ENCODE data around the gene GPR161. TPM values are rescaled to one million over a fixed set of nuclear protein-coding genes. Genes with fewer than 3 reads are reported as not detected.

Gene GPR161
- total RNA-seq, 2 experiments from 2014 or later: 0.15 TPM; not detected in 1

DNA sequence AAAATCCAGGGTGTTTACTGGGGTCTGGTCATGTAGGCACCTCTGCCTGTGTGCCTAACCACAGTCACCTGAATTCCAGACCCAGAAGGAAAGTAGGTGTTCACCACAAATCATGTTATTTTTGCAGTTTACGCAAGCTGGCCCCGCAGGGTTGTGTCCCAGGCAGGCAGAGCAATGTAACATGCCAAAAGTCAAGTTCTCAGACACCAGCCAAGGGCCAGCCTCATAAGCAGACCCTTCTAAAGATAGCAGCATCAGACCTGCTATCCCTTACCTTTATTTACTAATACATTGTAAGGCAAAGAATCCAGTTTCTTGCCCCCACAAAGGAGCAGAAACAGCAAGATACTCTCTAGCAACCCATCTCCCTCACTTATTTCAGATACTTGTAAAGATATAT lies 83.0 kb downstream of the GPR161 start:
- intact Hi-C loops (cut with micrococcal nuclease; ENCODE audit: unreplicated experiment): no loop called here
- H3K79me2 ChIP-seq (ENCODE audit: insufficient read depth, low read depth, low read length): no peaks in the 10 kb centered on the region
- H2AFZ ChIP-seq (ENCODE audit: low read length): no peak overlapping the region
- H3K4me3 ChIP-seq (ENCODE audit: low read depth, low read length, poor library complexity, severe bottlenecking): no peak overlapping the region
- H3K9me2 ChIP-seq (ENCODE audit: insufficient read depth, low read length): no peaks in the 10 kb centered on the region
- H3K4me1 ChIP-seq (ENCODE audit: insufficient read depth, low read length, poor library complexity, severe bottlenecking): peaks cover 5% of the 10 kb centered on the region
- H4K20me1 ChIP-seq (ENCODE audit: insufficient read depth, low read length): no peaks in the 10 kb centered on the region
- ChIA-PET CTCF (ENCODE audit: unreplicated experiment) (no interaction called here), POLR2A (interaction anchor here (1.2 to 2.6 kb wide), 3 partner anchors 10 to 29 kb away, joined by 4 to 10 read pairs (median 4); no protein-coding TSS in a partner anchor)
- TF ChIP-seq, protein P1, sequence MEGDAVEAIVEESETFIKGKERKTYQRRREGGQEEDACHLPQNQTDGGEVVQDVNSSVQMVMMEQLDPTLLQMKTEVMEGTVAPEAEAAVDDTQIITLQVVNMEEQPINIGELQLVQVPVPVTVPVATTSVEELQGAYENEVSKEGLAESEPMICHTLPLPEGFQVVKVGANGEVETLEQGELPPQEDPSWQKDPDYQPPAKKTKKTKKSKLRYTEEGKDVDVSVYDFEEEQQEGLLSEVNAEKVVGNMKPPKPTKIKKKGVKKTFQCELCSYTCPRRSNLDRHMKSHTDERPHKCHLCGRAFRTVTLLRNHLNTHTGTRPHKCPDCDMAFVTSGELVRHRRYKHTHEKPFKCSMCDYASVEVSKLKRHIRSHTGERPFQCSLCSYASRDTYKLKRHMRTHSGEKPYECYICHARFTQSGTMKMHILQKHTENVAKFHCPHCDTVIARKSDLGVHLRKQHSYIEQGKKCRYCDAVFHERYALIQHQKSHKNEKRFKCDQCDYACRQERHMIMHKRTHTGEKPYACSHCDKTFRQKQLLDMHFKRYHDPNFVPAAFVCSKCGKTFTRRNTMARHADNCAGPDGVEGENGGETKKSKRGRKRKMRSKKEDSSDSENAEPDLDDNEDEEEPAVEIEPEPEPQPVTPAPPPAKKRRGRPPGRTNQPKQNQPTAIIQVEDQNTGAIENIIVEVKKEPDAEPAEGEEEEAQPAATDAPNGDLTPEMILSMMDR (conservative IDR thresholded peaks at IDR 0.05; ENCODE audit: low read length): no peak
- no peak for TF ChIP-seq EZH2phosphoT487 (IDR thresholded peaks at IDR 0.05; ENCODE audit: borderline replicate concordance, low read depth, low read length)
- no peak overlapping the region for H3K27ac ChIP-seq (ENCODE audit: low read depth, low read length, poor library complexity, severe bottlenecking)
- no peak overlapping the region for H3K4me2 ChIP-seq (ENCODE audit: low read length)
- H3K36me3 ChIP-seq (ENCODE audit: insufficient read depth, low read length): 0 out of 2 replicates have a peak, but pooled peaks cover 4% of the 10 kb centered on the region
- no TSS peak for BruUV-seq (replicated peaks)
- no peaks in the 10 kb centered on the region for H3K9me3 ChIP-seq (ENCODE audit: low read length)
- no peak for DNase-seq (ENCODE audit: low spot score)

DNA sequence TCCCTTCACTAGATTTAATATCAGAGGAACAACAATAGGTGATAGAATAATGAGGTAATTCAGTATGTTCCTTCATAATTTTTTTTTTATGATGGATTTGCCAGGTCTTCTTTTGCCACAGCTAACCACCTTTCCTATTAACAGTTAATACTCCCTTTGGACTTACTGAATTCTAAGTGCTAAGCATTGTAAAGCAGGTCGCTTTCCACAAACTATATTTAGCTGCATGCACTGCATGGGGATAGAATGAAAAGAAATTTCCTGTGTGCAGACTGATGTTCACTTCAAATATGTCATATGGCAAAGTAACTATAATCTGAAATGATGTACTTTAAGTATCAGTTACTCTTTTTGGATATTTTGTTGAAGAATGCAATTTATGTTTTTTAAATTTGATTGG lies 85.8 kb downstream of the GPR161 start:
- H4K20me1 ChIP-seq (ENCODE audit: insufficient read depth, low read length): no peaks in the 10 kb centered on the region
- H3K9me2 ChIP-seq (ENCODE audit: insufficient read depth, low read length): no peaks in the 10 kb centered on the region
- H2AFZ ChIP-seq (ENCODE audit: low read length): no peak overlapping the region
- H3K9me3 ChIP-seq (ENCODE audit: low read length): no peaks in the 10 kb centered on the region
- no peak for TF ChIP-seq EZH2phosphoT487 (IDR thresholded peaks at IDR 0.05; ENCODE audit: borderline replicate concordance, low read depth, low read length)
- TF ChIP-seq, protein P1 (conservative IDR thresholded peaks at IDR 0.05; ENCODE audit: low read length): no peak
- intact Hi-C loops (cut with micrococcal nuclease; ENCODE audit: unreplicated experiment): no loop called here
- H3K36me3 ChIP-seq (ENCODE audit: insufficient read depth, low read length): peaks cover 12% of the 10 kb centered on the region
- no TSS peak for BruUV-seq (replicated peaks)
- H3K4me1 ChIP-seq (ENCODE audit: insufficient read depth, low read length, poor library complexity, severe bottlenecking): peaks cover 5% of the 10 kb centered on the region
- H3K4me3 ChIP-seq (ENCODE audit: low read depth, low read length, poor library complexity, severe bottlenecking): no peak overlapping the region
- ChIA-PET POLR2A (interaction anchor here (0.5 kb wide), 1 partner anchor 153 kb away, joined by 3 read pairs; no protein-coding TSS in a partner anchor), CTCF (ENCODE audit: unreplicated experiment) (no interaction called here)
- no peak for DNase-seq (ENCODE audit: low spot score)
- H3K27ac ChIP-seq (ENCODE audit: low read depth, low read length, poor library complexity, severe bottlenecking): no peak overlapping the region
- no peak overlapping the region for H3K4me2 ChIP-seq (ENCODE audit: low read length)
- H3K79me2 ChIP-seq (ENCODE audit: insufficient read depth, low read depth, low read length): no peaks in the 10 kb centered on the region

DNA sequence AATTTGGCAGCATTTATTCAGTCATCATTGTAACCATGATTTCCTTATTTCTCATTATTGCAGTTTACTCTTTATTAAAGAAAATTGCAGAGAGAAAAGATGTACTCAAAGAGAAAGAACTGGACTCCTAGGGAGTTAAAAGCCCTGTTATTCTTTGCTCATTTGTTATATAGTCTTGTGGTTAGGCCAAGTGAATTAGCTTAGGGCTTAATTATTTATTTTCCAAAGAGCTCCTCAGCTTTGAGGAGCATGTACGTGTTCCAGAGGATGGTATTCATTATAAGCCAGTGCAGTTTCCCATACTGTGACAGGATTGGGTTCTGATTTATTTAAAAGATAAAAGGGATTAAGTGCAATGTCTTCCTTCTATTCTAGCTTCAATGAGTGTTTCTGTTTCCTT lies 86.4 kb downstream of the GPR161 start:
- no TSS peak for BruUV-seq (replicated peaks)
- H3K36me3 ChIP-seq (ENCODE audit: insufficient read depth, low read length): peaks cover 18% of the 10 kb centered on the region
- no peaks in the 10 kb centered on the region for H3K9me2 ChIP-seq (ENCODE audit: insufficient read depth, low read length)
- no peak overlapping the region for H3K4me3 ChIP-seq (ENCODE audit: low read depth, low read length, poor library complexity, severe bottlenecking)
- CTCF ChIA-PET (ENCODE audit: unreplicated experiment): no interaction called here
- no peak overlapping the region for H3K27ac ChIP-seq (ENCODE audit: low read depth, low read length, poor library complexity, severe bottlenecking)
- POLR2A ChIA-PET: interaction anchor here (0.7 kb wide), 1 partner anchor 290 kb away, joined by 5 read pairs; no protein-coding TSS in a partner anchor
- TF ChIP-seq EZH2phosphoT487 (IDR thresholded peaks at IDR 0.05; ENCODE audit: borderline replicate concordance, low read depth, low read length): no peak
- TF ChIP-seq, protein P1 (conservative IDR thresholded peaks at IDR 0.05; ENCODE audit: low read length): no peak
- H3K9me3 ChIP-seq (ENCODE audit: low read length): no peaks in the 10 kb centered on the region
- H3K79me2 ChIP-seq (ENCODE audit: insufficient read depth, low read depth, low read length): no peaks in the 10 kb centered on the region
- no peak for DNase-seq (ENCODE audit: low spot score)
- H4K20me1 ChIP-seq (ENCODE audit: insufficient read depth, low read length): no peaks in the 10 kb centered on the region
- intact Hi-C loops (cut with micrococcal nuclease; ENCODE audit: unreplicated experiment): no loop called here
- no peak overlapping the region for H3K4me2 ChIP-seq (ENCODE audit: low read length)
- H3K4me1 ChIP-seq (ENCODE audit: insufficient read depth, low read length, poor library complexity, severe bottlenecking): peaks cover 5% of the 10 kb centered on the region
- no peak overlapping the region for H2AFZ ChIP-seq (ENCODE audit: low read length)
